Pancreas (tissue), 10 donors: ENCODE results near the gene CHSY3. TPM values are rescaled to one million over a fixed set of nuclear protein-coding genes. Genes with fewer than 3 reads are reported as not detected.

Experiments used
- ATAC-seq, 4 donors: fragments of 200-7000 bp; cut with Tn5 transposase; one replicate each; pipeline versions ENCODE4 v1.8.0 to v1.9.1; 2020; ENCODE audit warnings: mild to moderate bottlenecking in 4 of 4, moderate library complexity in 4 of 4
- DNase-seq, 6 donors: peaks; one replicate each; pipeline ENCODE4 v3.0.0-alpha.2; 2020
- FAIRE-seq: peaks from 2 replicates; lab custom pipeline; 2012; peaks lifted over from hg19 to GRCh38; lab: Jason Lieb, UNC
- H3K27ac ChIP-seq, 4 donors: fragments of 200-600 bp; sonication (generic); 1 replicate in 3 of 4; 2 replicates in 1 of 4; pipeline versions ENCODE4 v1.5.0 to v1.8.0; 2020
- H3K27me3 ChIP-seq, 4 donors: fragments of 200-600 bp; one replicate each; pipeline ENCODE4 v1.8.0; 2021
- H3K36me3 ChIP-seq, 3 donors: fragments of 200-600 bp; sonication (generic) in 1 of 3; one replicate each; pipeline versions ENCODE4 v1.5.0 to v1.8.0; 2020 to 2021
- H3K4me1 ChIP-seq, 3 donors: fragments of 200-600 bp; one replicate each; pipeline ENCODE4 v1.8.0; 2021
- H3K4me3 ChIP-seq, 4 donors: fragments of 200-600 bp; sonication (generic) in 2 of 4; one replicate each; pipeline versions ENCODE4 v1.5.0 to v1.8.0; 2020 to 2021
- H3K9me3 ChIP-seq, 4 donors: fragments of 200-600 bp; one replicate each; pipeline ENCODE4 v1.8.0; 2021
- WGBS, 2 donors: extraction: QIAGEN DNeasy Blood & Tissue Kit; methylation state at CpG; one replicate each; pipeline ENCODE4 v1.1.7; 2013; 5-methylcytosine and 5-hydroxymethylcytosine counted together
- intact Hi-C, 3 donors: fragments of 100-400 bp; cut with DNase I; formaldehyde crosslinking; loops; one replicate each; pipeline versions ENCODE4 v1.11.1 to v1.14.2; 2022
- polyA plus RNA-seq, 2 donors: library from polyadenylated mRNA; stranded (reverse); fragments of 200-250 nt; gene quantifications; one replicate each; pipeline ENCODE4 v1.2.3, GENCODE V29; 2013
- total RNA-seq, 6 donors: library from RNA; stranded (reverse); fragmentation: NEBNext Ultra II Directional in 4 of 6; extraction: Animal tissue kit (Norgen Biotek cat#: 25700) in 4 of 6; gene quantifications; one replicate each; pipeline versions ENCODE4 v1.2.1 to v1.2.4, GENCODE V29; 2021 to 2023
- TF ChIP-seq, protein P1 (sequence below), 4 donors: fragments of 200-600 bp; sonication (generic) in 3 of 4; IDR thresholded peaks; one replicate each; pipeline versions ENCODE4 v1.5.0 to v1.8.0; 2021; ENCODE audit warnings: antibody characterized with exemption in 4 of 4
- donor health status: healthy with polysubstance abuse.
- donor health status: DM: no; HTN: no; CAD: no; lungs with moderate emphysema.
- donor health status: DM: no; HTN: no; CAD: no.
- donor health status: control.
- donor health status: control.
- donor health status: Bipolar disorder and iron deficiency.
- donor health status: DM: yes; HTN: yes; CAD: no.
- donor health status: DM: no; HTN: no; CAD: no.
- donor health status: DM: no; HTN: no; CAD: no.
- donor health status: DM: yes; HTN: yes; CAD: no.

CHSY3 gene
- total and polyA plus RNA-seq, 8 donors: 0.07 to 1.2 (median 0.16) TPM

- ATAC-seq: no peak
- no peak for FAIRE-seq
- Histone ChIP-seq H3K36me3 (no peaks in the 10 kb centered on the region), H3K27me3 (no peaks in the 10 kb centered on the region), H3K27ac (no peak overlapping the region), H3K4me1 (no peaks in the 10 kb centered on the region), H3K4me3 (no peak overlapping the region), H3K9me3 (no peaks in the 10 kb centered on the region)
- intact Hi-C loops: no loop called here
- TF ChIP-seq, protein P1, sequence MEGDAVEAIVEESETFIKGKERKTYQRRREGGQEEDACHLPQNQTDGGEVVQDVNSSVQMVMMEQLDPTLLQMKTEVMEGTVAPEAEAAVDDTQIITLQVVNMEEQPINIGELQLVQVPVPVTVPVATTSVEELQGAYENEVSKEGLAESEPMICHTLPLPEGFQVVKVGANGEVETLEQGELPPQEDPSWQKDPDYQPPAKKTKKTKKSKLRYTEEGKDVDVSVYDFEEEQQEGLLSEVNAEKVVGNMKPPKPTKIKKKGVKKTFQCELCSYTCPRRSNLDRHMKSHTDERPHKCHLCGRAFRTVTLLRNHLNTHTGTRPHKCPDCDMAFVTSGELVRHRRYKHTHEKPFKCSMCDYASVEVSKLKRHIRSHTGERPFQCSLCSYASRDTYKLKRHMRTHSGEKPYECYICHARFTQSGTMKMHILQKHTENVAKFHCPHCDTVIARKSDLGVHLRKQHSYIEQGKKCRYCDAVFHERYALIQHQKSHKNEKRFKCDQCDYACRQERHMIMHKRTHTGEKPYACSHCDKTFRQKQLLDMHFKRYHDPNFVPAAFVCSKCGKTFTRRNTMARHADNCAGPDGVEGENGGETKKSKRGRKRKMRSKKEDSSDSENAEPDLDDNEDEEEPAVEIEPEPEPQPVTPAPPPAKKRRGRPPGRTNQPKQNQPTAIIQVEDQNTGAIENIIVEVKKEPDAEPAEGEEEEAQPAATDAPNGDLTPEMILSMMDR (IDR thresholded peaks at IDR 0.05): no peak
- DNase-seq: no peak
These were observed 84.2 kb downstream of the CHSY3 start for GRCh38 chr5:129988453-129988852.

GRCh38 chr5:129991780-129992179 is 87.5 kb downstream of the CHSY3 start:
- TF ChIP-seq, protein P1 (IDR thresholded peaks at IDR 0.05): no peak
- 54 to 67% methylated on average over 3 of the region's 3 CpGs for WGBS, 2 donors
- no peaks in the 10 kb centered on the region for H3K27me3 ChIP-seq
- H3K4me3 ChIP-seq: no peak overlapping the region
- no peaks in the 10 kb centered on the region for H3K4me1 ChIP-seq
- no peak overlapping the region for H3K27ac ChIP-seq
- intact Hi-C loops: no loop called here
- FAIRE-seq: no peak
- ATAC-seq: no peak
- H3K9me3 ChIP-seq: no peaks in the 10 kb centered on the region
- no peak for DNase-seq
- H3K36me3 ChIP-seq: no peaks in the 10 kb centered on the region

DNA sequence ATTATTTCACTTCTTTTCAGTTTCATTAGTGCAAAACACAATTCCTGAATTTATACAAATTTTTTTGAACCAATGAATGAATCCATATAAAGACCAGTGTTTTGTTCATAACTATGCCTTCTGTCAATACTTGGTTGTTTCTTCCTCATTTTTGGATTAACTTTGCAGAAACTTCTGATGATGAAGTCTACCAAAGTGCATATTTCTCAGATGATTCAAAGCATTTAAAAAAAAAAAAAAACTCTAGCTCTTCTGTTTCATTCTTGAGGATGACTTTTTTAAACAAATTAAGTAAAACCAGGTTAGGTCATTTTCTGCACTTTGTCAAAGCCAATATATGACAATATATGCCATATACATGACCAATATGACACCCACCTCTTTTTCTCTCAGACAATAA is 92.6 kb downstream of the CHSY3 start:
- H3K9me3 ChIP-seq: no peaks in the 10 kb centered on the region
- no peaks in the 10 kb centered on the region for H3K36me3 ChIP-seq
- intact Hi-C loops: no loop called here
- FAIRE-seq (no peak), DNase-seq (no peak), ATAC-seq (no peak)
- H3K27me3 ChIP-seq: no peaks in the 10 kb centered on the region
- H3K4me3 ChIP-seq: no peak overlapping the region
- H3K27ac ChIP-seq: no peak overlapping the region
- TF ChIP-seq, protein P1 (IDR thresholded peaks at IDR 0.05): no peak
- H3K4me1 ChIP-seq: no peaks in the 10 kb centered on the region

- intact Hi-C loops: no loop called here
- no peak for DNase-seq
- TF ChIP-seq, protein P1 (IDR thresholded peaks at IDR 0.05): no peak
- Histone ChIP-seq H3K27me3 (no peaks in the 10 kb centered on the region), H3K9me3 (no peaks in the 10 kb centered on the region), H3K36me3 (no peaks in the 10 kb centered on the region), H3K4me1 (no peaks in the 10 kb centered on the region), H3K27ac (no peak overlapping the region), H3K4me3 (no peak overlapping the region)
- 81 to 83% methylated on average over 4 of the region's 4 CpGs for WGBS, 2 donors
- no peak for ATAC-seq
- no peak for FAIRE-seq
These were observed 96.2 kb downstream of the CHSY3 start for GRCh38 chr5:130000460-130000859.

- Histone ChIP-seq H3K27ac (no peak overlapping the region), H3K4me1 (no peaks in the 10 kb centered on the region), H3K36me3 (no peaks in the 10 kb centered on the region), H3K9me3 (no peaks in the 10 kb centered on the region), H3K27me3 (no peaks in the 10 kb centered on the region), H3K4me3 (no peak overlapping the region)
- DNase-seq (no peak), FAIRE-seq (no peak), ATAC-seq (no peak)
- intact Hi-C loops: no loop called here
- TF ChIP-seq, protein P1 (IDR thresholded peaks at IDR 0.05): no peak
- 83 to 85% methylated on average over 3 of the region's 3 CpGs for WGBS, 2 donors
These were observed 97.9 kb downstream of the CHSY3 start for GRCh38 chr5:130002183-130002582.
